GM18519 (cell line): ENCODE data around the gene RAB20.
"Not testable (repeated sequence)": the region's sequence is repeated elsewhere in the genome, so short reads cannot be mapped to it uniquely, and the experiment has no call there.

ENCODE experiments used
- ATAC-seq: cut with Tn5 transposase; IDR thresholded peaks from one replicate; pipeline ENCODE4 v1.9.1; 2021; ENCODE audit warnings: mild to moderate bottlenecking, moderate library complexity; ENCODE audit not compliant: unreplicated experiment, low FRiP score

The RAB20 gene

DNA sequence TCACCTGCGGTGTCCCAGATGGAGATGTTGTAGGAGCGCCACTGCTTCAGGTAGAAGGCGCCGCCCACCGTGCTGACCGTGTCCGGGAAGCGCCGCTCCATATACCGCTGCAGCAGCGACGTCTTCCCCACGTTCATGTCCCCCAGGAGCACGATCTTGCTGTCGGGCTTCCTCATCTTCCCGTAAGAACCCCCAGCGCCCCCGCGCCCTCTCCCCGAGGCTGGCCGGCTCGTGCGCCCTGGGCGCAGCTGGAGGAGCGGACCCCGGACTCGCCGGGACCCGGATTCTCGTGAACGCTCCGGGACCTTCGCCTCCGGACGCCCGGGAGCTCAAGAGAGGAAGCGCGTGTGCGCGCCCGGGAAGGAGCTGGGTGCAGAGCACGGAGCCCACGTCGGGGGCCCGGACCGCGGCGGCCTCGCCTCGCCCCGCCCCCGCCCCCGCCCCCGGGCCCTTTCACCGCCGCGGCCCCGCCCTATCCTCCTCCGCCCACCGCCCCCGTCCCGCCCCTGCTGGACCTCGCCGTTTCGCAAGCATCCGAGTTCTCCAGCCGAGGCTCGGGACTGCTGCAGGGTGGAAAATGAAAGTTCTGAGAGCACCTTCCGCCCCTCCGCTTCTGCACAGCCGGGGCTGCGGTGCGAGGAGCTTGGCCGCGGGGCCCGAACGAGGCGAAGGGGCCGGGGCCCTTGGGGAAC lies at the start of gene RAB20:
TSS of gene RAB20 (minus strand) at position 379 of the 692 bp plus-strand sequence. CDS start at position 176, 203 bp downstream.
- ATAC-seq, result peak; percentile 56

- peak; percentile 40 for ATAC-seq
Measured at GRCh38 chr13:110610955-110611595, 49.6 kb upstream of the RAB20 start.

GRCh38 chr13:110607675-110608224 lies 46.2 kb upstream of the RAB20 start:
- ATAC-seq, result no peak

DNA sequence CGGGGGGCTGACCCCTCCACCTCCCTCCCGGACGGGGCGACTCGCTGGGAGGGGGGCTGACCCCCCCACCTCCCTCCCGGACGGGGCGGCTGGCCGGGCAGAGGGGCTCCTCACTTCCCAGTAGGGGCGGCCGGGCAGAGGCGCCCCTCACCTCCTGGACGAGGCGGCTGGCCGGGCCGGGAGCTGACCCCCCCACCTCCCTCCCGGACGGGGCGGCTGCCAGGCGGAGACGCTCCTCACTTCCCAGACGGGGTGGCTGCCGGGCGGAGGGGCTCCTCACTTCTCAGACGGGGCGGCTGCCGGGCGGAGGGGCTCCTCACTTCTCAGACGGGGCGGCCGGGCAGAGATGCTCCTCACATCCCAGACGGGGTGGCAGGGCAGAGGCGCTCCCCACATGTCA lies 44.8 kb upstream of the RAB20 start:
- ATAC-seq, result not testable (repeated sequence)

GRCh38 chr13:110605132-110605531 lies 43.6 kb upstream of the RAB20 start:
- no peak for ATAC-seq

GRCh38 chr13:110600980-110601379 lies 39.5 kb upstream of the RAB20 start:
- no peak for ATAC-seq

DNA sequence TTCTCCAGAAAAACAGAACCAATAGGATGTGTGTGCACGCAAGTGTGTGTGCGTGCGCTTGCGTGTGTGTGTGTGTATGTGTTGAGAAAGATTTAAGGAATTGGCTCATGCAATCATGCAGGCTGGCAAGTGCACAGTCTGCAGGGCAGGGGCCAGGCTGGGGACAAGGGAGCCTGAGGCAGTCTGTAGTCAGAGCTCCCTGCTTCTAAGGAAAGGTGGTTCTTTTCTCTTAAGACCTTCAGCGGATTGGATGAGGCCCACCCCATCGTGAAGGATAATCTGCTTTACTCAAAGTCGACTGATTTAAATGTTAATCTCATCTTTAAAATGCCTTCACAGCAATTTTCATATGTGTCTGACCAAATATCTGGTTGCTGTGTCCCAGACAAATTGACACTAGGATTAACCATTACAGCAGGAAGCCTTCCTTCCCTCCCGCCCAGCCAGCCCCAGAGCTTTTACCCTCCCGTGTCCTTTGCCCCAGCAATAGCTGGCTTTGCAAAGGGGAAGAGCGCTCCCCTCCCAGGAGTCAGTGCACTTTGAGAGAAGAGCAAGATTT lies 38.8 kb upstream of the RAB20 start:
- ATAC-seq, result no peak

DNA sequence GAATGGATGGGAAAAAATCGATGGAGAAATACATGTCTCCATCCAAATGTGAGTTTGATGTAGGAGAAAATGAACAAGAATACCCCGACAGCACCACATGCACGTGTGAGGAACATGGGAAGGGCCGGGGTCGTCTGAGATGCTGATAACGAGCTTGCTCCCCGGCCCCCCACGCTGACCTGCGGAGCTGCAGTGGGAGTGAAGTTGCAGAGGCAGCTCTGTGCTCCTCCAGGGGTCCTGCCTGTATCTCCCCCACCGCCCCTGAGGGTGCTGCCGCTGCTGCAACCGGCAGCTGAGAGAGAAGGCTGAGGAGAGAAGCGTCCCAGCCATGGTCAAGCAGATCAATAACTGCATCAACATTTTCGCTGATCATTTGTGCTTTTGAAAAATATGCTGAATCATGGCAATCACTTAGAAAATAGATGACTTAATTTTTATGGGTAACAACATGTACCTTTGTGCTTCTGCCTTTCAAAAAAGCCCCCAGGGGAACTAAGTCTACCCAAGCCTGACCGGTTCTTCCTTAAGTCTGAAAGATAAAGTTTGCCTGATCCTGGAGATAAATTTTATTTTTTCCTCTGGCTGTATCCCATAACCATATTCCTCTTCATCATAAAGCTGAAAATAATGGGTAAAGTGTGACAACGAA lies 35.6 kb upstream of the RAB20 start:
- no peak for ATAC-seq

- peak; percentile 80 for ATAC-seq
Measured at GRCh38 chr13:110593430-110594130, 32.1 kb upstream of the RAB20 start.

DNA sequence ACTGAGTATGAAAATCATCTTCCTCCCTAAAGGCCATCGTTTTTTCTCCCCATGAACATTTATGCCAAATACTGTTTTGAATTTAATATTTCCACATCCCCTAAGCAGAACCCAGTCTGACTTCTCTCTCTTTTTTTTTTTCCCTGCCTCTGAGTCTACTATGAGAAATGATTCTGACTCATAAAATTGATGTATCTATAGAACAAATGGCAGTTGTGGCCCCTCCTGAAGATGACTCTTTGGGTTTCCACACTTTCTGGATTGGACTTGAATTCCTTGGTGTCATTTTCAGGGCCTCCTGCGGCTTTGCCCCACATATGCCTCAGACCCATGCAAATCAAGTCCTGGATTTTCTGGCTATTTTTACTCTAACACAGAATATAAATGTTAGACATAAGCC lies 31.1 kb upstream of the RAB20 start:
- ATAC-seq, result no peak

DNA sequence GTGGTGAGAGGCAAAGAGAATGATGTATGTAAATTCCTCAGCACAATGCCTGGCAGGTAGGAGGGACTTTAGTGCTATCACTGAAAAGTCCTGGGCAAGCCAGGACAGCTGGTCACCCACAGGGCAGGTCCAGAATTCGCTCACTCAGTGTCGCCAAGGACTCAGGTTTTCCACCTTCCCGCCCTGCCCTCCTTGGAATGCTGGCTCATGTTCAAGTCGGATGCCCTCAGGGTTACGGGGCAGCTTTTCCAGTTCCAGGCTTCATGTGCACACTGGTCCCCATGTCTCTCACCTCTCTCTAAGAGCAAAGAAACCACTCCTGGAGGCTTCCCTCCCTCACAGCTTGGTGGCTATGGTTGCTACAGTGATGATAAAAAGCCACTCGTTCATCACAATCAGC lies 29.1 kb upstream of the RAB20 start:
- ATAC-seq, result no peak

GRCh38 chr13:110589793-110590390 lies 28.4 kb upstream of the RAB20 start:
- no peak for ATAC-seq

DNA sequence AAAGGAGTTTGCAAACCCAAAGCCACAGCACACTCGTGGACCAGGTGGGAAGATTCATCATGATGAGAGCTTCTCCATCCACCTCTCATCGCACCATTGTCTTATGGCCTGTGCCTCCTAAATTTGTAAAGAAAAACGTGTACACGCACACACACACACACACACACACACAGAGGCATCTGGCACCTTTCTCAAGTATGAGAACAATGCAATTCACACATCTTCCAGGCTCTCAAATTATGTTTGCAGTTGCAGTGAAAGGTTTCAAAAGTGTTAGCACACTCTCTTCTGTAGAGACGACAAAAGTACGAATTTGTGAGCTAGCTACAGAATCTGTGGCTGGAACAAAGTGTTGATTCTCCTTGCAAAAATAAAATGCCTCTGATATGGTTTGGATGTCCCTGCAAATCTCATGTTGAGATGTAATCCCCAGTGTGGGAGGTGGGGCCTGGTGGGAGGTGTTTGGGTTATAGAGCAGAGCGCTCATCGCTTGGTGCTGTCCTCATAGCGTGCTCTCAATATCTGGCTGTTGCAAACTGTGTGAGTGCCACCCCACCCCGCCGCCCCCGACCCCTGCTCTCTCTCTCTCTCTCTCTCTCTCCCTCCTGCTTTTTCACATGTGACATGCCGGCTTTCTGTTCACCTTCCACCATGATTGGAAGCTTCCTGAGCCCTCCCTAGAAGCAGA lies 21.8 kb upstream of the RAB20 start:
- ATAC-seq, result no peak

- no peak for ATAC-seq
Measured at GRCh38 chr13:110582421-110582954, 21.0 kb upstream of the RAB20 start.

- no peak for ATAC-seq
Measured at GRCh38 chr13:110581506-110582185, 20.1 kb upstream of the RAB20 start.

DNA sequence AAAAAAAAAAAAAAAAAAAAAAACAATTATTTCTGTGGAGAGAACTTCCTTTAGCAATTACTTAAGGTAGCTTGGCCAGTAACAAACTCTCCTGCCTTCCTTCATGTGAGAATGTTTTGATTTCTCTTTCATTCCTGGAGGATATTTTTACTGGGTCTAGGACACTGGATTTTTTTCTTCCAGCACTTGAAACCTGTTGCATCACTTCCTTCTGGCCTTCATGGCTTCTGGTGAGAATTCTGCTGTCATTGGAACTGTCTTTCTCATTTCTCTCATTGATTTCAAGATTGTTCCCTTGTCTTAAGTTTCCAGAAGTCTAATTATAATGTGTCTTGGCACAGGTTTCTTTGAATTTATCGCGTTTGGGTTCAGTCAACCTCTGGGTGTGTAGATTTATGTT lies 19.3 kb upstream of the RAB20 start:
- ATAC-seq, result no peak

- no peak for ATAC-seq
Measured at GRCh38 chr13:110578363-110578762, 16.8 kb upstream of the RAB20 start.

DNA sequence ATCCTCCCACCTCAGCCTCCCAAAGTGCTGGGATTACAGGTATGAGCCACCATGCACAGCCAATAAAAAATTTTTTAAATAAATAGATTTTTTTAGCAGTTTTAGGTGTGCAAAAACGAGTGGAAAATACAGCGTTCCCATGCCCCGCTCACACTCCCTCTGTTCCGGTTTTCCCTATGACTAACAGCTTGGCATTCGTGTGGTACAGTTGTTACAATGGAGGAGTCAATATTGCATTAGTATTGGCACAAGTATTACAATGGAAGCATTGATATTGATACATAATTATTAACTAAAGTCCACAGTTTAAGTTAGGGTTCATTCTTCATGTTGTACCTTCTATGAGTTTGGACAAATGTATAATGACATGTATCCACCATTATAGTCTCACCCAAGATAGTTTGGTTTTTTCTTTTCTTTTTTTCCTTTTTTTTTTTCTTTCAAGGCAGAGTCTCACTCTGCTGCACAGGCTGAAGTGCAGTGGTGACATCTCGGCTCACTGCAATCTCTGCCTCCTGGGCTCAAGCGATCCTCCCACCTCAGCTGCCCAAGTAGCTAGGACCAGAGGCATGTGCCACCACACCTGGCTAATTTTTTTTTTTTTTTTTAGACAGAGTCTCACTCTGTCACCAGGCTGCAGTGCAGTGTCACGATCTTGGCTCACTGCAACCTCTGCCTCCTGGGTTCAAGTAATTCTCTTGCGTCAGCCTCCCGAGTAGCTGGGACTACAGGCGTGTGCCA lies 15.4 kb upstream of the RAB20 start:
- ATAC-seq, result no peak
